Measurements from ENCODE around the gene VPS54.

GRCh38 chr2:64059270-64059669 lies 40.0 kb upstream of the VPS54 start:
- TF ChIP-seq POLR2A (IDR thresholded peaks at IDR 0.05; ENCODE audit: low read depth, low read length) (no peak), SPI1 (IDR thresholded peaks at IDR 0.05; ENCODE audit: low read depth, low read length) (no peak), POU2F2 (IDR thresholded peaks at IDR 0.05; ENCODE audit: low read depth, low read length) (no peak)
